Measurements from ENCODE around the gene TEX48. TPM values are rescaled to one million over a fixed set of nuclear protein-coding genes. Genes with fewer than 3 reads are reported as not detected.

TEX48 gene
- polyA plus RNA-seq, 1 donor from 2014 or later: not detected

DNA sequence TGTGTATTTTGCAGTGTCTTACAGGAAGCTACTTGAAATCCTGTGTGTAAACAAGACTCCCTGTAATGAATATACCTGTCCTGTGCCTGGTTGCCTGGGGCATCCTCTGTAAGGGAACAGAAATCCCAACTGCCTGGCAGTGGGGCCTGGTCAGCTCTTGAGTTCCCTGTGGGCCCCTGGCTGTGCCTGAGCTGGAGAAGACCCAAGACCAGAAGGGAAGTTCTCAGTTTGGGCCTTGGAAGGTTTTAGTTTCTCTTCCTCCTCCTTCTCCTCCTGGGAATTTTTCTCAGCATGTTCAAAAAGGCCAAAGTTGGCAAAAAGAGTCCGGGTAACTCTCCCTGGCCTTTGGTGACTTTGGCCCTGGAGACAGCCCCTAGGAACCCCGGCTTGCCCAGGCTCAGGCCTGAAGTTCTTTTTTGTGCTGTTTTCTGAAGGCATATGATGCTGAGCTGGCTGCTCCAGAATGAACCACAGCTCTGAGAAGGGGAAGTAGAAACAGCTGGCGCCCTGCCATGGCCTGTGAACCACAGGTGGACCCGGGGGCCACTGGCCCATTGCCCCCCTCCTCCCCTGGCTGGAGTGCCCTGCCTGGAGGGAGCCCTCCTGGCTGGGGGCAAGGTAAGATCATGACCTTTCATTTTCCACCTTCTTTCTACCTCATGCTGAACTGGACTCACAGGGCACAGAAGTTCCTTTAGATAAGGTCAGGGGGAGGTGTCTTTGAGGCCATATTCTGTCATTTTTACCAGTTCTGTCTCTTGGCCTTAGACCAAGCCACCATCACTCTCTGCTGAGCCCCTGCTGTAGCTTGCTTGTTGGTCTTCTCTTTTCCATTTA lies 65.1 kb downstream of the TEX48 start:
- TF ChIP-seq EZH2 (IDR thresholded peaks at IDR 0.05; ENCODE audit: borderline replicate concordance, insufficient read depth, low read length, poor library complexity, severe bottlenecking) (no peak), TAF1 (IDR thresholded peaks at IDR 0.05; ENCODE audit: low read depth) (no peak)
- no peaks in the 10 kb centered on the region for H3F3A ChIP-seq (ENCODE audit: insufficient read depth, low read length, poor library complexity, severe bottlenecking)
- no peaks in the 10 kb centered on the region for H3K27me3 ChIP-seq (ENCODE audit: insufficient read depth, low read depth, low read length)
- no peaks in the 10 kb centered on the region for H3K9me2 ChIP-seq (ENCODE audit: insufficient read depth, low read length)
- H3K27ac ChIP-seq (ENCODE audit: low read length): no peak overlapping the region
- H3K36me3 ChIP-seq (ENCODE audit: insufficient read depth, low read length): no peaks in the 10 kb centered on the region
- no peaks in the 10 kb centered on the region for H3K79me2 ChIP-seq (replicated peaks; ENCODE audit: insufficient read depth, low read length)
- H3K9ac ChIP-seq (ENCODE audit: low read length): no peak overlapping the region
- no peak overlapping the region for H3K4me2 ChIP-seq (ENCODE audit: low read length)
- H3K4me3 ChIP-seq (ENCODE audit: low read length): no peak overlapping the region
- no peaks in the 10 kb centered on the region for H4K20me1 ChIP-seq (ENCODE audit: insufficient read depth)
- H3K9me3 ChIP-seq (ENCODE audit: low read length): no peaks in the 10 kb centered on the region
- H2AFZ ChIP-seq (ENCODE audit: low read depth, low read length): no peak overlapping the region

Other genes with a start within 250 kb of the TEX48 start
- 2.5 and 4.6 TPM in 2 replicates for gene WHRN, start 176.7 kb downstream of the TEX48 start, polyA plus RNA-seq
- gene ATP6V1G1, start 94.4 kb downstream of the TEX48 start, polyA plus RNA-seq: 699 and 802 TPM in 2 replicates
- 8.5 TPM in 2 replicates for gene TMEM268, start 70.9 kb downstream of the TEX48 start, polyA plus RNA-seq
- not detected in 2 replicates for gene TEX53, start 24.4 kb downstream of the TEX48 start, polyA plus RNA-seq
- gene TNFSF15, start 123.8 kb upstream of the TEX48 start, polyA plus RNA-seq: not detected in 2 replicates
- gene TNFSF8, start 248.4 kb upstream of the TEX48 start, polyA plus RNA-seq: not detected in 2 replicates